Ishikawa (cell line): ENCODE data around the gene ILK.

Experiments used
- CEBPB ChIP-seq: IDR thresholded peaks from 2 replicates; pipeline ENCODE4 v1.6.1; 2012
- CREB1 ChIP-seq: IDR thresholded peaks from 2 replicates; pipeline ENCODE4 v1.6.1; 2012; ENCODE audit warnings: low read depth
- EGR1 ChIP-seq: IDR thresholded peaks from 2 replicates; pipeline ENCODE4 v1.6.1; 2012
- EP300 ChIP-seq: IDR thresholded peaks from 2 replicates; pipeline ENCODE4 v1.6.1; 2012; ENCODE audit warnings: borderline replicate concordance
- FOXM1 ChIP-seq: IDR thresholded peaks from 2 replicates; pipeline ENCODE4 v1.6.1; 2012; ENCODE audit warnings: low read depth, borderline replicate concordance
- NFIC ChIP-seq: IDR thresholded peaks from 2 replicates; pipeline ENCODE4 v1.6.1; 2012
- RAD21 ChIP-seq: IDR thresholded peaks from 2 replicates; pipeline ENCODE4 v1.6.1; 2012; ENCODE audit warnings: low read depth
- TAF1 ChIP-seq: IDR thresholded peaks from 2 replicates; pipeline ENCODE4 v1.6.1; 2012; ENCODE audit warnings: low read depth, mild to moderate bottlenecking
- TCF12 ChIP-seq: IDR thresholded peaks from 2 replicates; pipeline ENCODE4 v1.6.1; 2012; ENCODE audit warnings: low read depth
- TEAD4 ChIP-seq: IDR thresholded peaks from 2 replicates; pipeline ENCODE4 v1.6.1; 2012
- YY1 ChIP-seq: IDR thresholded peaks from 2 replicates; pipeline ENCODE4 v1.6.1; 2012; ENCODE audit warnings: low read depth
- ZBTB7A ChIP-seq: IDR thresholded peaks from 2 replicates; pipeline ENCODE4 v1.6.1; 2012; ENCODE audit warnings: low read depth
- TF ChIP-seq, protein P1 (sequence below): IDR thresholded peaks from 2 replicates; pipeline ENCODE4 v1.6.1; 2012; ENCODE audit warnings: low read depth, mild to moderate bottlenecking
- TF ChIP-seq, protein P2 (sequence below): IDR thresholded peaks from 2 replicates; pipeline ENCODE4 v1.6.1; 2012
- TF ChIP-seq, protein P3 (sequence below): IDR thresholded peaks from 2 replicates; pipeline ENCODE4 v1.6.1; 2012

The ILK gene

DNA sequence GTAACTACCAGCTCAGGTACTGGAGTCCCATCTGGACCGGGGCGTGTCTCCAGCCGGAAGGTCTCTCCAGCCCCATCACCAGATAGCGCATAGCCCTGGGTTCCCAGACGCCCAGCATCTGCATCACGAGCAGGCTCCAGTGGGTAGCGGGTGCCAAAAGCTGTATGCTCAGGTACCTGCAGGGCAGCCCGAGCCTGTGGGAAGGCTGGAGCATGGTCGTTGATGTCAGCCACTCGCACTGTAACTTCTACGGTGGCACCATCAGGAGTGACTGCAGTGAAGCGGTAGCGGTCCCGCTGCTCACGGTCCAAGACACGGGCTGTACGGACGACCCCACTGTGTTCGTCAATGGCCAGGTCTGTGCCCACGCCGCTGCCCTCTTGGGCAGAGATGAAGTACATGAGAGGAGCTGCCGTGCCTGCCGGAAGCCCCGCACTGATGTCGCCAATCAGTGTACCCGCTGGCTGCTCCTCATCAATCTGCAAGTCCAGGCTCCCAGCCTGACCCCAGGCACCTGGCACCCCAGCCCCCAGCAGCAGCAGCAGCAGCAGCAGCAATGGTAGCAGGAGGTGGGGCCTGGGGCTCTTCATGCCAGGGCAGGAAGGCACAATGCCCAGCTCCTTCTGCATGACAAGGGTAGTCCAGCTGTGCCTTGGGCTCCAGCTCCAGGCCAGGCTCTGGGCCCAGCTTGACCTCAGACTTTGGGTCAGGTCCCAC, 37.6 kb downstream of the ILK start:
- TF ChIP-seq NFIC (no peak), FOXM1 (no peak), CREB1 (no peak), TCF12 (no peak), CEBPB (no peak), YY1 (no peak), EP300 (no peak), TAF1 (no peak), ZBTB7A (no peak), TEAD4 (no peak), EGR1 (no peak), RAD21 (no peak)
- TF ChIP-seq, protein P1, sequence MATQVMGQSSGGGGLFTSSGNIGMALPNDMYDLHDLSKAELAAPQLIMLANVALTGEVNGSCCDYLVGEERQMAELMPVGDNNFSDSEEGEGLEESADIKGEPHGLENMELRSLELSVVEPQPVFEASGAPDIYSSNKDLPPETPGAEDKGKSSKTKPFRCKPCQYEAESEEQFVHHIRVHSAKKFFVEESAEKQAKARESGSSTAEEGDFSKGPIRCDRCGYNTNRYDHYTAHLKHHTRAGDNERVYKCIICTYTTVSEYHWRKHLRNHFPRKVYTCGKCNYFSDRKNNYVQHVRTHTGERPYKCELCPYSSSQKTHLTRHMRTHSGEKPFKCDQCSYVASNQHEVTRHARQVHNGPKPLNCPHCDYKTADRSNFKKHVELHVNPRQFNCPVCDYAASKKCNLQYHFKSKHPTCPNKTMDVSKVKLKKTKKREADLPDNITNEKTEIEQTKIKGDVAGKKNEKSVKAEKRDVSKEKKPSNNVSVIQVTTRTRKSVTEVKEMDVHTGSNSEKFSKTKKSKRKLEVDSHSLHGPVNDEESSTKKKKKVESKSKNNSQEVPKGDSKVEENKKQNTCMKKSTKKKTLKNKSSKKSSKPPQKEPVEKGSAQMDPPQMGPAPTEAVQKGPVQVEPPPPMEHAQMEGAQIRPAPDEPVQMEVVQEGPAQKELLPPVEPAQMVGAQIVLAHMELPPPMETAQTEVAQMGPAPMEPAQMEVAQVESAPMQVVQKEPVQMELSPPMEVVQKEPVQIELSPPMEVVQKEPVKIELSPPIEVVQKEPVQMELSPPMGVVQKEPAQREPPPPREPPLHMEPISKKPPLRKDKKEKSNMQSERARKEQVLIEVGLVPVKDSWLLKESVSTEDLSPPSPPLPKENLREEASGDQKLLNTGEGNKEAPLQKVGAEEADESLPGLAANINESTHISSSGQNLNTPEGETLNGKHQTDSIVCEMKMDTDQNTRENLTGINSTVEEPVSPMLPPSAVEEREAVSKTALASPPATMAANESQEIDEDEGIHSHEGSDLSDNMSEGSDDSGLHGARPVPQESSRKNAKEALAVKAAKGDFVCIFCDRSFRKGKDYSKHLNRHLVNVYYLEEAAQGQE, result no peak
- TF ChIP-seq, protein P2, sequence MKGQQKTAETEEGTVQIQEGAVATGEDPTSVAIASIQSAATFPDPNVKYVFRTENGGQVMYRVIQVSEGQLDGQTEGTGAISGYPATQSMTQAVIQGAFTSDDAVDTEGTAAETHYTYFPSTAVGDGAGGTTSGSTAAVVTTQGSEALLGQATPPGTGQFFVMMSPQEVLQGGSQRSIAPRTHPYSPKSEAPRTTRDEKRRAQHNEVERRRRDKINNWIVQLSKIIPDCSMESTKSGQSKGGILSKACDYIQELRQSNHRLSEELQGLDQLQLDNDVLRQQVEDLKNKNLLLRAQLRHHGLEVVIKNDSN, result no peak
- TF ChIP-seq, protein P3, sequence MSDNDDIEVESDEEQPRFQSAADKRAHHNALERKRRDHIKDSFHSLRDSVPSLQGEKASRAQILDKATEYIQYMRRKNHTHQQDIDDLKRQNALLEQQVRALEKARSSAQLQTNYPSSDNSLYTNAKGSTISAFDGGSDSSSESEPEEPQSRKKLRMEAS, result no peak

DNA sequence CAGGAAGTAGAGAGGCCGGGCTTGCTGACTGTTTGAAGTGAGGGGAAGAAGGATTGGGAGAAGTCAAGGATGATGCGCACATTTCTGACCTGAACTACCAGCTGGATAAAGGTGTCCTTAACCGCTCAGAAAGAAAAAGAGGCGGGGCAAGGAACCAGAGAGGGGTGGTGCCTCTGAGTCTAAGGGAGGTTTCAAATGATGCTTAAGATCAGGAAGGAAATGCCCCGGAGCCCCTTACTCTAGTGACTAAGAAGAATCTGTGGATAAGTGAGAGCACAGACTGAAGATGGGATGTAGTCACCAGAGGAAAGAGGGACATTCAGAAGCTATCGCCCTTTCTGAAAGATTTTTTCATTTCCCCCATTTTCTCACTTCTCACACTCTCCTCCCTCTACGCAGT, 39.4 kb downstream of the ILK start:
- TF ChIP-seq, protein P1, result no peak
- TF ChIP-seq, protein P2, result no peak
- TF ChIP-seq RAD21 (no peak), ZBTB7A (no peak), TEAD4 (no peak), EGR1 (no peak)
- TF ChIP-seq, protein P3, result no peak

DNA sequence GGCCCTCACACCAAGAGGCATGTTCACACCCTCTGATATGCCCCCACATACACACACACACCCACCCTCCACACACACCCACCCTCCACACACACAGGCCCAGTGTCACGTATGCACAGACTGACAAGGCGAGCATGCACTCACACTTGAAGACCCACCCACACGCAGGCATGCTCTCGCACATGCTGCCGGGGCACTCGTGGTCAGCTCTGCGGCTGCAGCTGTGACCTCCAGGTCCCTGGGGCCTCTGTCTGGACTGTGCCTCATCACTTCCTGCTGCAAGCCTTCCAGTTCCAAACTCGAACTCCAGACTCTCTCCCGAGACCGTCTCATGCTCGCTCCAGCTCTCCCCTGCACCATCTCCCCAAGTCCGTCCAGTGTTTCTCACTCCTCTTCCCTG, 42.5 kb downstream of the ILK start:
- no peak for TF ChIP-seq TCF12
- TF ChIP-seq, protein P1, result no peak
- TF ChIP-seq ZBTB7A, result no peak
- TF ChIP-seq CEBPB, result no peak
- TF ChIP-seq TEAD4, result no peak

DNA sequence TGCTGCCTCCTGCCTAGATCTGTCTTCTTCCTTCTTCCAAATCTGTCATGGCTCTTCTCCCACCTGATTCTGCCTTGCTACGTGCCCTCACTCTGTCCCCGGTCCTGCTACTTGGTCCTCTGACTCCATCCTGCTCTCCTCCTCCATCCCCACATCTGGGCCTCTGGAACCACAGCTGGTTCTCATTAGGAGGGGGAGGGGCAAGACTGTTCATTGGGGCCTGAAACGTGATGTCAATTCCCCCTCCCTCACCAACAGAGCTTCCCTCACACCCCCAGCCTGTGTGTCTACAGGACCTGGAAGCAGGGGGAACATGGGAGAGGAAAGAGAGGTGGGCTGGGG, 43.0 kb downstream of the ILK start:
- TF ChIP-seq, protein P1, result no peak
- TF ChIP-seq TAF1, result no peak
- TF ChIP-seq EGR1, result no peak
- no peak for TF ChIP-seq FOXM1
- TF ChIP-seq EP300, result no peak
- no peak for TF ChIP-seq YY1
- TF ChIP-seq ZBTB7A, result no peak
- TF ChIP-seq TEAD4, result no peak
